Measurements from ENCODE around the gene ACOT7.

- TF ChIP-seq CTCF (IDR thresholded peaks at IDR 0.05): no peak
- no peak for TF ChIP-seq POLR2A (IDR thresholded peaks at IDR 0.05)
These were observed 141.2 kb downstream of the ACOT7 start for GRCh38 chr1:6252374-6252710.
